GM18499 (cell line): ENCODE measurements around the gene NXPH4.

Experiments
- ATAC-seq: cut with Tn5 transposase; IDR thresholded peaks from one replicate; pipeline ENCODE4 v1.9.1; 2021; ENCODE audit warnings: moderate number of reproducible peaks; ENCODE audit not compliant: insufficient read depth, unreplicated experiment

The NXPH4 gene

GRCh38 chr12:57201631-57202030, 15.0 kb upstream of the NXPH4 start:
- ATAC-seq, result no peak

GRCh38 chr12:57202321-57202720, 14.3 kb upstream of the NXPH4 start:
- no peak for ATAC-seq

GRCh38 chr12:57203201-57203600, 13.4 kb upstream of the NXPH4 start:
- ATAC-seq, result no peak

- ATAC-seq, result no peak
Measured at GRCh38 chr12:57203791-57204190, 12.8 kb upstream of the NXPH4 start.

- no peak for ATAC-seq
Measured at GRCh38 chr12:57204454-57204853, 12.1 kb upstream of the NXPH4 start.

- no peak for ATAC-seq
Measured at GRCh38 chr12:57205186-57205585, 11.4 kb upstream of the NXPH4 start.

GRCh38 chr12:57205931-57206330, 10.7 kb upstream of the NXPH4 start:
- ATAC-seq, result no peak

GRCh38 chr12:57207731-57208630, 8.6 kb upstream of the NXPH4 start:
- no peak for ATAC-seq

GRCh38 chr12:57208631-57209282, 7.8 kb upstream of the NXPH4 start:
- no peak for ATAC-seq

GRCh38 chr12:57209916-57210315, 6.7 kb upstream of the NXPH4 start:
- ATAC-seq, result no peak

GRCh38 chr12:57210461-57210860, 6.1 kb upstream of the NXPH4 start:
- no peak for ATAC-seq

GRCh38 chr12:57210926-57211692, 5.5 kb upstream of the NXPH4 start:
- ATAC-seq, result no peak

- ATAC-seq, result no peak
Measured at GRCh38 chr12:57211791-57212700, 4.5 kb upstream of the NXPH4 start.

- ATAC-seq, result no peak
Measured at GRCh38 chr12:57212701-57213057, 3.9 kb upstream of the NXPH4 start.

- ATAC-seq, result no peak
Measured at GRCh38 chr12:57213058-57213715, 3.4 kb upstream of the NXPH4 start.

GRCh38 chr12:57213763-57214397, 2.7 kb upstream of the NXPH4 start:
- ATAC-seq, result no peak

GRCh38 chr12:57214398-57214781, 2.2 kb upstream of the NXPH4 start:
- ATAC-seq, result no peak

GRCh38 chr12:57215065-57215464, 1.5 kb upstream of the NXPH4 start:
- no peak for ATAC-seq

GRCh38 chr12:57215668-57216013, 953 bp upstream of the NXPH4 start:
- ATAC-seq, result no peak
